ENCODE results near the gene C8G. TPM values are rescaled to one million over a fixed set of nuclear protein-coding genes. Genes with fewer than 3 reads are reported as not detected.

Gene C8G
- 1 to 10 TPM in 1 of 2 experiments, under 1 TPM in 1; 0.85 to 1.8 TPM for total RNA-seq

- peak within 1 kb of the TSS; percentile 87 for H3K27ac Mint-ChIP-seq
- POLR2A ChIA-PET = no interaction called here
Measured at GRCh38 chr9:136944519-136945332, at the start of gene C8G, which contains the start of gene FBXW5. Gene C8G, plus strand, starts transcription at chr9:136945243. Its CDS starts 78 bp downstream, at chr9:136945321. Gene FBXW5, minus strand, starts transcription at chr9:136944738. Its CDS starts 655 bp downstream, at chr9:136944083.

DNA sequence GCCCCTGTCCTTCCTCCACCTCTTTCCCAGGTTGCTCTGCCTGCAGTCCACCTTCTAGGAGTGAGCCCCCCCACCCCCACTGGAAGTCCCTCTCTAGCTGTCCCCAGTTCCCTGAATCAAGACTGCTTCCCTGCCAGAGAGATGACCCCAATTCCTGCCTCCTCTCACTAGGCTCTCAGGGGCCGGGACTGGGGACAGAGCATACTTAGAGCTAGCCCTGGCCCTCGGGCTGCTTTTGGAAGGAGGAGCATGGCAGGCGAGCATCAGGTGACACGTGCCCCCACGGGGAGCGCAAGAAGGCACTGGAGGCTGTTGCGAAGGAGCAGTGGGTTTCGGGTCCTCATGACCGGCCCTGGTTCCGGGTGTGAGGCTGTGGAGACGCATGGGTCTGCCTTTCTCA is 49.0 kb upstream of the C8G start:
- CTCF ChIA-PET = interaction anchor here (1.3 to 4.3 kb wide), 2 partner anchors 9 to 12 kb away, joined by 6 to 15 read pairs; partner anchors contain the start of gene TRAF2
- POLR2A ChIA-PET = no interaction called here

More at GRCh38 chr9:136944519-136945332, at the start of gene C8G, which contains the start of gene FBXW5:
- CTCF ChIA-PET = interaction anchor here (0.6 to 2.7 kb wide), 21 partner anchors 10 to 143 kb away, joined by 3 to 9 read pairs (median 3); partner anchors contain the start of genes AJM1 and RABL6
- Mint-ChIP-seq H3K9me3 (no peaks in the 10 kb centered on the region), H3K27me3 (no peaks in the 10 kb centered on the region), H3K4me3 (peak within 1 kb of the TSS; percentile 77), H3K4me1 (peaks cover 14% of the 10 kb centered on the region), H3K36me3 (ENCODE audit: low read depth) (peaks cover 5% of the 10 kb centered on the region)
- DNase-seq = peak; percentile 94

DNA sequence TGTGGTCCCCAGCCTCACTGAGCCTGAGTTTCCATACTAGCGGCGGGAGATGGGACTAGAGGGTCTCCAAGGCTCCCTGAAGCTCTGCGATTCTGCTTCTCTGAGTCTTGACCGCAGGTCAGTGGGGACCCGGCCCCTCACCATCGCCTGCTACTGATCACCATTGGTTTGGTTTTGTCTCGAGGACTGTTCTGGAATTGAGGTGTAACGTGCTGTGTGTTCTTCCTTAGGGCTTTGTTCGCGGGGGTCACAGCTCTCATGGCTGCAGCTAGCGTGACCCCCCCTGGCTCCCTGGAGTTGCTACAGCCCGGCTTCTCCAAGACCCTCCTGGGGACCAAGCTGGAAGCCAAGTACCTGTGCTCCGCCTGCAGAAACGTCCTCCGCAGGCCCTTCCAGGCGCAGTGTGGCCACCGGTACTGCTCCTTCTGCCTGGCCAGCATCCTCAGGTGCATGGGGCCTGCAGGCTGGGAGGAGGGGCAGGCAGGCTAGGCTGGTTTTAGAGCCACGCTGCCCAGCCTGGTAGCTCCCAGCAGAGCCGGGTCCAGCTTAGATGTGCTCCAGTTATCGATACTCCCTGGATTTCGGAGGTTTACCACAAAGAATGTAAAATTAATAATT is 46.5 kb upstream of the C8G start:
- no peak overlapping the region for H3K27ac Mint-ChIP-seq
- H3K27me3 Mint-ChIP-seq = no peaks in the 10 kb centered on the region
- DNase-seq = no peak
- H3K4me1 Mint-ChIP-seq = peaks cover 46% of the 10 kb centered on the region
- H3K36me3 Mint-ChIP-seq (ENCODE audit: low read depth) = peaks cover 45% of the 10 kb centered on the region
- no peaks in the 10 kb centered on the region for H3K9me3 Mint-ChIP-seq
- no peak overlapping the region for H3K4me3 Mint-ChIP-seq
- ChIA-PET POLR2A (interaction anchor here (0.6 kb wide), 1 partner anchor 20 kb away, joined by 3 read pairs; no protein-coding TSS in a partner anchor), CTCF (interaction anchor here (1.3 to 4.3 kb wide), 4 partner anchors 9 to 136 kb away, joined by 3 to 15 read pairs (median 4); partner anchors contain the start of genes FBXW5 and TRAF2)

More for the DNA sequence above, 49.0 kb upstream of the C8G start:
- no peaks in the 10 kb centered on the region for H3K27me3 Mint-ChIP-seq
- no peak for DNase-seq
- H3K27ac Mint-ChIP-seq = peak overlapping the region; percentile 71
- H3K4me3 Mint-ChIP-seq = no peak overlapping the region
- peaks cover 22% of the 10 kb centered on the region for H3K4me1 Mint-ChIP-seq
- peaks cover 34% of the 10 kb centered on the region for H3K36me3 Mint-ChIP-seq (ENCODE audit: low read depth)
- H3K9me3 Mint-ChIP-seq = no peaks in the 10 kb centered on the region

GRCh38 chr9:136899196-136899595 is 45.8 kb upstream of the C8G start:
- H3K27ac Mint-ChIP-seq = peak overlapping the region; percentile 19
- no peaks in the 10 kb centered on the region for H3K9me3 Mint-ChIP-seq
- H3K36me3 Mint-ChIP-seq (ENCODE audit: low read depth) = peaks cover 44% of the 10 kb centered on the region
- ChIA-PET CTCF (interaction anchor here (1.3 to 4.3 kb wide), 4 partner anchors 9 to 135 kb away, joined by 3 to 15 read pairs (median 4); partner anchors contain the start of genes FBXW5 and TRAF2), POLR2A (interaction anchor here (0.6 kb wide), 1 partner anchor 20 kb away, joined by 3 read pairs; no protein-coding TSS in a partner anchor)
- no peak for DNase-seq
- H3K4me3 Mint-ChIP-seq = no peak overlapping the region
- no peaks in the 10 kb centered on the region for H3K27me3 Mint-ChIP-seq
- peaks cover 45% of the 10 kb centered on the region for H3K4me1 Mint-ChIP-seq

DNA sequence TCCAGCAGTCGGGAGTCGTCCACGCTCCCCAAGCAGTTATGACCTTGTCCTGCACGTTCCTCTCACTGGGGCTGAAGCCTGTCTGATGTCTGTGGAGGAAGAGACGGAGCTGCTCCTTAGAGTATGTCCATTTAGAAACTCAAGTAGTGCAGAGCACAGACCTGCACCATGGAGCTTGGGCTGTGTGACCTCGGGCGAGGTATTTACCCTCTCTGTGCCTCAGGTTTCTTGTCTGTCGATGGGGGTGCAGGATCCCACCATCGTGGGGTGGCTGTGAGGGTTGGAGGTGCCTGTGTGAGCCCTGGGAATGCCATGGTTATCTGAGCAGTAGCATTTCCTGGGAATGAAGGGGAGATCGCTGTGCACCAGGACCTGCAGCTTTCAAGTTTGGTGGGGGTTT is 44.5 kb upstream of the C8G start:
- CTCF ChIA-PET = interaction anchor here (0.5 kb wide), 1 partner anchor 76 kb away, joined by 3 read pairs; no protein-coding TSS in a partner anchor
- H3K27ac Mint-ChIP-seq = peak overlapping the region; percentile 83
- H3K4me3 Mint-ChIP-seq = no peak overlapping the region
- H3K9me3 Mint-ChIP-seq = no peaks in the 10 kb centered on the region
- no peaks in the 10 kb centered on the region for H3K27me3 Mint-ChIP-seq
- POLR2A ChIA-PET = no interaction called here
- DNase-seq = no peak
- H3K4me1 Mint-ChIP-seq = peaks cover 43% of the 10 kb centered on the region
- peaks cover 48% of the 10 kb centered on the region for H3K36me3 Mint-ChIP-seq (ENCODE audit: low read depth)

DNA sequence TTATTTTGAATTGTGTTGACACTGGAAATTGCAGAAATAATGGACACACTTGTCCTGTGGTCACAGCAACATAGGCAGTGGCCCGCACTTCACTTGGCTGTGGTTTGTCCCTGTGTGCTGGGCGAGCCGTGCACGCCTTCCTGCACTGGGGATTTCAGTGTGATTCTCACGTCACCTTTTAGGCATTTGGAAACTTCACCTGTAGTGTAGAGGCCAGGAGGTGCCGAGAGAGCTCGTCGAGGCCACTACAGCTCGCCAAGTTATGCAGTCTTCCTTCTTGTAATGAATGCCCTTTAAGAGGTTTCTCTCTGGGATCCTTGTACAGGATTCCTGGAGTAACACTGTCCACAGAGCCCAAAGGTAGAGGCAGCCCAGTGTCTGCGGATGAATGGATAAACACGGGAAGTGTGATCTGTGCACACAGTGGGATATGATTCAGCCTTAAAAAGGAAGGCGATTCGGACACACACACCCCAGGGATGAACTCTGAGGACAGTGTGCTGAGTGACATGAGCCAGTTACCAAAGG is 44.0 kb upstream of the C8G start:
- no peak for DNase-seq
- no peaks in the 10 kb centered on the region for H3K9me3 Mint-ChIP-seq
- CTCF ChIA-PET = interaction anchor here (0.5 to 2.3 kb wide), 6 partner anchors 14 to 128 kb away, joined by 3 to 12 read pairs (median 5); partner anchors contain the start of genes AJM1 and TRAF2
- H3K4me3 Mint-ChIP-seq = no peak overlapping the region
- H3K27ac Mint-ChIP-seq = peak overlapping the region; percentile 95
- H3K36me3 Mint-ChIP-seq (ENCODE audit: low read depth) = peaks cover 52% of the 10 kb centered on the region
- H3K27me3 Mint-ChIP-seq = no peaks in the 10 kb centered on the region
- H3K4me1 Mint-ChIP-seq = peaks cover 43% of the 10 kb centered on the region
- POLR2A ChIA-PET = no interaction called here

DNA sequence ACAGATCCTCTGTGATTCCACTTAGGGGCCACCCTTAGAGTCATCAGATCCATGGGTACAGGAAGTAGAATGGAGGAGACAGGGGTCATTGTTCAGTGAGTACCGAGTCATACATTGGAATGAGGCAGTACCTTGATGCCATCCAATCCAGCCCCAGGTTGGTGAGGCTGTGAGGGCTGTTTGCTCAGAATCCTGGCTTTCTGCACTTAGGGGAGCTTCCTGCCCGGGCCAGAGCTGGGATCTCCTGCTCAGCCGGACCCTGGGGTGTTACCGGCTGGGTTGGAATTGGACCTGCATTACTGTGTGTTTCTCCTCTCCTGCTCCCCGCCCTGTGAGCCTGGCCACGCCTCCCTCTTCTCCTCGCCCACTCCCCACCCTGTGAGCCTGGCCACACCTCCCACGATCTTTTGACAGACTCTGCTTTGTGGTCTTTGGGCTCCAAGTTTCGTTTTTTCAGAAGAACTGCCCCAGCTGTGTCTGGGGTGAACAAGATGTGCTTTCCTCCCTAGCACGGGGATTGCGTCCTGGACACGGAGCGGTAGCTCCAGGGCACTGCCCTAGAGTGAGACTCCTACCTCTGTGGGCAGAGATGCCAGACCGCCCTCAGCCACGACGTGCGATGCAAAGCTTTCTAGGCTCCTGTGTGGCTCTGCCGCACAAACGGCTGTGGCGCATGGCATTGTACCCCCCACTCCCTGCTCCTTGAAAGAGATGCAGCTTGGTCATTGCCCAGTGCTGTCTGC is 43.4 kb upstream of the C8G start:
- H3K27ac Mint-ChIP-seq = peak overlapping the region; percentile 95
- peaks cover 55% of the 10 kb centered on the region for H3K36me3 Mint-ChIP-seq (ENCODE audit: low read depth)

GRCh38 chr9:136902259-136902821 is 42.7 kb upstream of the C8G start:
- ChIA-PET CTCF (interaction anchor here (0.7 to 2.3 kb wide), 10 partner anchors 16 to 362 kb away, joined by 3 to 12 read pairs (median 3); partner anchors contain the start of genes AJM1 and TRAF2), POLR2A (no interaction called here)
- Mint-ChIP-seq H3K36me3 (ENCODE audit: low read depth) (peaks cover 59% of the 10 kb centered on the region), H3K27ac (peak overlapping the region; percentile 95), H3K27me3 (no peaks in the 10 kb centered on the region), H3K4me3 (peak overlapping the region; percentile 63), H3K4me1 (peaks cover 39% of the 10 kb centered on the region), H3K9me3 (no peaks in the 10 kb centered on the region)
- DNase-seq = peak; percentile 74

More for the DNA sequence above, 43.4 kb upstream of the C8G start:
- Mint-ChIP-seq H3K27me3 (no peaks in the 10 kb centered on the region), H3K4me1 (peaks cover 43% of the 10 kb centered on the region), H3K4me3 (peak overlapping the region; percentile 63), H3K9me3 (no peaks in the 10 kb centered on the region)
- CTCF ChIA-PET = interaction anchor here (0.7 to 2.3 kb wide), 11 partner anchors 15 to 362 kb away, joined by 3 to 12 read pairs (median 3); partner anchors contain the start of genes AJM1 and TRAF2
- DNase-seq = peak; percentile 79
- POLR2A ChIA-PET = no interaction called here

GRCh38 chr9:136903041-136903554 is 41.9 kb upstream of the C8G start:
- ChIA-PET CTCF (interaction anchor here (1.0 to 2.3 kb wide), 5 partner anchors 16 to 363 kb away, joined by 3 to 12 read pairs (median 3); partner anchors contain the start of genes AJM1 and TRAF2), POLR2A (no interaction called here)
- no peak for DNase-seq
- Mint-ChIP-seq H3K9me3 (no peaks in the 10 kb centered on the region), H3K27me3 (no peaks in the 10 kb centered on the region), H3K4me1 (peaks cover 39% of the 10 kb centered on the region), H3K27ac (peak overlapping the region; percentile 95), H3K36me3 (ENCODE audit: low read depth) (peaks cover 62% of the 10 kb centered on the region), H3K4me3 (no peak overlapping the region)

DNA sequence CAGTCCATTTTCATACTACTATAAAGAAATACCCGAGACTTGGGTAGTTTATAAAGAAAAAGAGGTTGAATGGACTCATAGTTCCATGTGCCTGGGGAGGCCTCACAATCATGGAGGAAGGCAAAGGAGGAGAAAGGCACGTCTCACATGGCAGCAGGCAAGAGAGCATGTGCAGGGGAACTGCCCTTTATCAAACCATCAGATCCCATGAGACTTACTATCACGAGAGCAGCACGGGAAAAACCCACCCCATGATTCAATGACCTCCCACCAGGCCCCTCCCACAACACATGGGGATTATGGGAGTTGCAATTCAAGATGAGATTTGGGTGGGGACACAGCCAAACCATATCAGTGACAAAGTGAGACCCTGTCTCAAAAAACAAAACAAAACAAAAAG is 38.8 kb upstream of the C8G start:
- peaks cover 49% of the 10 kb centered on the region for H3K36me3 Mint-ChIP-seq (ENCODE audit: low read depth)
- H3K4me1 Mint-ChIP-seq = peaks cover 24% of the 10 kb centered on the region
- no peaks in the 10 kb centered on the region for H3K9me3 Mint-ChIP-seq
- H3K4me3 Mint-ChIP-seq = no peak overlapping the region
- ChIA-PET CTCF (interaction anchor here (1.4 kb wide), 1 partner anchor 64 kb away, joined by 3 read pairs; the partner anchor contains the start of gene AJM1), POLR2A (no interaction called here)
- DNase-seq = no peak
- H3K27me3 Mint-ChIP-seq = no peaks in the 10 kb centered on the region
- H3K27ac Mint-ChIP-seq = no peak overlapping the region

Measured in activated CD4-positive, alpha-beta T cell treated with anti-CD3 and anti-CD28 coated beads, Interleukin-2, amount 10 ng/mL, durations not matched to agents 7 days and 5 days (primary cell).